HG02678 (cell line): Measurements from ENCODE around the gene C12orf54.
A peak's percentile ranks its signal among the peaks of the same experiment; 100 is the strongest.
"Not testable (repeated sequence)": the region's sequence is repeated elsewhere in the genome, so short reads cannot be mapped to it uniquely, and the experiment has no call there.

ENCODE experiments used
- ATAC-seq: cut with Tn5 transposase; IDR thresholded peaks from one replicate; pipeline ENCODE4 v1.9.1; 2021; ENCODE audit warnings: mild to moderate bottlenecking, moderate library complexity; ENCODE audit not compliant: unreplicated experiment

The C12orf54 gene

GRCh38 chr12:48506836-48507235, 24.5 kb downstream of the C12orf54 start:
- ATAC-seq: not testable (repeated sequence)

DNA sequence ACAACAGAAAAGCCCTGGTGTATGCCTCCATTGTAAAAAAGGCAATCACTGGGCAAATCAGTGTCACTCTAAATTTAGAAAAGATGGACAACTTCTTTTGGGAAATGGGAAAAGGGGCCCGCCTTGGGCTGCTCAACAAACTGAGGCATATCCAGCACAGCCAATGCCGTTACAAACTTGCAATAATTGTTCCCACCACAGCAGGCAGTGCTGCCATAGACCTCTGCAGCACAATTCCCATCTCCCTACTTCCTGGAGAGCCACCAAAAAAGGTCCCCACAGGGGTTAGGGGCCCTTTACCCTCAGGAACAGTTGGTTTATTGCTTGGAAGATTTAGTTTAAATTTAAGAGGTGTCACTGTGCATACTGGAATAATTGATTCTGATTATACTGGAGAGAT, 26.7 kb downstream of the C12orf54 start:
- no peak for ATAC-seq

GRCh38 chr12:48510111-48510510, 27.8 kb downstream of the C12orf54 start:
- ATAC-seq: no peak

DNA sequence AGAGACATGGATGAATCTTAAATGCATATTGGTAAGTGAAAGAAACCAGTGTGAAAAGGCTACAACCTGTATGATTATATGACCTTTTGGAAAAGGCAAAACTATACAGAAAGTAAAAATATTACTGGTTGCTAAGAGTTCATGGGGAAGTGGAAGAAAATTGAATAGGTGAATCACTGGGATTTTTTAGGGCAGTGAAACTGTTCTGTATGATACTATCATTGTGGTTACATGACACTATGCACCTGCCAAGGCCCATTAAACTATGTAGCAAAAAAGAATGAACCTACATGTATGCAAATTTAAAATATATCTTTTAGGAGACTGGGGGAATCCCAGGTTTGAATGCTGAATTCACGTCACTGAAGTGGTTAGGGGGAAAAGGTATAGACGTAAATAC, 30.6 kb downstream of the C12orf54 start:
- ATAC-seq: peak; percentile 84

- ATAC-seq: no peak
Observed at GRCh38 chr12:48514728-48515127, 32.4 kb downstream of the C12orf54 start.

DNA sequence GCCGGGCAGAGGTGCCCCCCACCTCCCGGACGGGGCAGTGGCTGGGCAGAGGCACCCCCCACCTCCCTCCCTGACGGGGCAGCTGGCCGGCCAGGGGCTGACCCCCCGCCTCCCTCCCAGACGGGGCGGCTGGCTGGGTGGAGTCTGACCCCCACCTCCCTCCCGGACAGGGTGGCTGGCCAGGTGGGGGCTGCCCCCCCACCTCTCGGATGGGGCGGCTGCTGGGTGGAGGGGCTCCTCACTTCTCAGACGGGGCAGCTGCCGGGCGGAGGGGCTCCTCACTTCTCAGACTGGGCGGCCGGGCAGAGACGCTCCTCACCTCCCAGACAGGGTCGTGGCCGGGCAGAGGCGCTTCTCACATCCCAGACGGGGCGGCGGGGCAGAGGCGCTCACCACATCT, 38.1 kb downstream of the C12orf54 start:
- ATAC-seq: not testable (repeated sequence)

DNA sequence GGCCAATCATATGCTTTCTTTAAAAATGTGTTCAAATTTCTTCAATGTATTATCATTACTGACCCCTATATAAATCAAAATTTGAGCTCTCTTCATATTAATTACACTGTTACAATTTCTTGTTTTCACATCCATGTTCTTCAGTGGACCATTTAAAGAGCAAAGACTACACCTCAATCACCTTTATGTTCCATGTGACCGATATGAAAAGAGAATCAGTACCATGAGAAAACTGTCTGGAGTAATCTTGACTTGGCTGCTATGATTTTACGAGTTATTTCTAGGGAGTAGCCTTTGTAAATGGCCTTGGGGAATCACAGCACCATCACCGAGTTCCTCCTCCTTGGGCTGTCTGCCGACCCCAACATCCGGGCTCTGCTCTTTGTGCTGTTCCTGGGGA, 43.0 kb downstream of the C12orf54 start, which contains the start of gene OR8S1:
TSS of gene OR8S1 (plus strand) at position 301 of the 400 bp plus-strand sequence. CDS start at position 301, 0 bp downstream.
- ATAC-seq: no peak

DNA sequence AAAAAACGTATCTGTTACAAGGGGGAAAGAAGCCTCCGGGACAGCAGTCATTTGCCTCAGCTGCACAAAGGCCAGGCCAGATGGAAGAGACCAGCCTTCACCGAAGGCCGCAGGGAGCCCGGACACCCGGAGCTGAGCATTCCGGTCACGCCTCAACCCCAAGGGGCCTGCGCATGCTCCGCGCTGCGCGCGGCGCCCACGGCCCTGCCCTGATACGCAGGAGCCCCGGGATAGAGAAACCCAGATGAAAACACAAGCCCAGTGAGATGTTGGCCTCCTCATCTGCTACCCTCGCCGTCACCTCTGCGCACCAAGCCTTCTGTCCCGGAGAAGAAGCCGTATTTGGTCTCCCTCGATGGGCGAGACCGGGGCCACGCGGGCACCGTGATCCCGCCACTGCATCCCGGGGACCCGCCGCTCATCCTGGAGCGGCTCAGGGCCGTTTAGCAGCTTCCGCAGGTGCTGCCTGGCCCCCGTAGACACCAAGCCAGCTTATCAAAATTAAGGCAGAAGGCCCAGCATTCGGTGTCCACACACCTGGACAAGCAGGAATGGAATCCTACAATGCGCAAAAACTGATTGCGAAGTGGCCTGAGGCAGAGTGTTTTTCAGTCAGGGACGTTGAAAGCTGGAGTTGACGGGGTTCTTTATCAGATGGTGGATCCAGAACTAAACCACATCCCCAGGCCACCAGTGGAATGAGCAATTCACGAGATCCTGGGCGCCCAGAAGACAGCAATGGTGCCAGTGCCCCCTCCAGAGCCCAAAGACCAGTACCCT, 45.8 kb downstream of the C12orf54 start:
- no peak for ATAC-seq

DNA sequence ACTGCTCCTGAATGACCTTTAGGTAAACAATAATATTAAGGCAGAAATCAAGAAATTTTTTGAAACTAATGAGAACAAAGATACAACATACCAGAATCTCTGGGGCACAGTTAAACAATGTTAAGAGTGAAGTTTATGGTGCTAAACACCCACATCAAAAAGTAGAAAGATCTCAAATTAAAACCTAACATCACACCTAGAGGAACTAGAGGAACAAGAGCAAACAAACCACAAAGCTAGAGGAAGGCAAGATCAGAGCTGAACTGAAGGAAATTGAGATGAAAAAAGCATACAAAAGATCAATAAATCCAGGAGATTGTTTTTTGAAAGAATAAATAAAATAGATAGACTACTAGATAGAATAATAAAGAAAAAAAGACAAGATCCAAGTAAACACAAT, 50.3 kb downstream of the C12orf54 start:
- ATAC-seq: no peak

GRCh38 chr12:48536602-48537001, 54.3 kb downstream of the C12orf54 start:
- ATAC-seq: no peak

- ATAC-seq: no peak
Observed at GRCh38 chr12:48542300-48542928, 60.1 kb downstream of the C12orf54 start.

DNA sequence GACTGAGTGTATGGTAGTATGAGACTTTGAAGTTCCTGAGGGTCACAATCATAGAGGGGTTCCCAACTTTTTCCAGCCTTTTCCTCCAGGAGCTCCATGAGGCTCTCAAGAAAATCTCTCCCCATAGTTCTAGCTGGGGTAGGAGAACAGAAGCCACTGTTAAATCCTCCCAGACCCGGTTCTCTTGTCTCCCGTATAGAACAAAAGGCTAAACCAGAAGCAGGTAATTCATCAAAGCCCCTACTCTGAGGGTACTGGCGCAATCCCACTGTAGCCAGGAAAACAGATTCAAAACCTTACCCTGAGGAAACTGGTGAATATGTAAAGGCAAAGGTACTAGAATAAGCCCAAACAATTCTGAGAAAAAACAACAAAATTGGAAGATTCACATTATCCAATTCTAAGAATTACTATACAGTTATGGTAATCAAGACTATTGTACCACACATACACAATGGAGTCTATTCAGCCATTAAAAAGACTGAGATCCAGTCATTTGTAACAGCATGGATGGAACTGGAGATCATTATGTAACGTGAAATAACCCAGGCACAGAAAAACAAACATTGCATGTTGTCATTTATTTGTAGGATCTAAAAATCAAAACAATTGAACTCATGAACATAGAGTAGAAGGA, 63.7 kb downstream of the C12orf54 start:
- ATAC-seq: no peak
